Measurements from ENCODE around the gene MYOCD.

DNA sequence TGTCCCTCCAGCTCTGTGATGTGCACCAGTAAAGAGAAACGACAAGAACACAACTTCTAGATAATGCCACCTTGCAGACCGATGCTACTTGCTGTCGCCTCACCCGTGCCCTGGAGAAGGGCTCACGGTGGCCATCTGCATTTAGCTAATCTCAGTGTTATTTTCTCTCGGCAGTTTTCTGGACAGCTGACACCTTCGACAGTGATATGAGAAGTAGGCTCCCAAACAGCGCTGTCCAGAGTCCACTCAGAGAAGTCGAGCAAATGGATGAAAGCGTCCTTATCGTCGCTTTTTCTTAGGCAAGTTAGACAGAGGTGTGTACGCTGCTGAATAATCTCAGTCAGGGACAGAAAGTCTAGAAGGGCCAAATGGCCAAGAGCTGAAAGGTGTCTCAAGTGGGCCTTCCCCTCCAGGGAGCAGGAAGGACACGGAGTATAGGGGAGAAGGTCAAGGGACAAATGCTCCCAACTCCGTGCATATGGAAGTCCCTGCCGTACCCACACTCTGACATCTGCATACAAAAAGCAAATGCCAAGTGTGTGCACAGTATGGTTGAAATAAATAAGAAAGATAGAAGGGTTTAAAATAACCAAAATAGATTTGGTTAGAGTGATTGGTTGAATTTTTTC, 42.4 kb upstream of the MYOCD start:
- TF ChIP-seq, protein P1, sequence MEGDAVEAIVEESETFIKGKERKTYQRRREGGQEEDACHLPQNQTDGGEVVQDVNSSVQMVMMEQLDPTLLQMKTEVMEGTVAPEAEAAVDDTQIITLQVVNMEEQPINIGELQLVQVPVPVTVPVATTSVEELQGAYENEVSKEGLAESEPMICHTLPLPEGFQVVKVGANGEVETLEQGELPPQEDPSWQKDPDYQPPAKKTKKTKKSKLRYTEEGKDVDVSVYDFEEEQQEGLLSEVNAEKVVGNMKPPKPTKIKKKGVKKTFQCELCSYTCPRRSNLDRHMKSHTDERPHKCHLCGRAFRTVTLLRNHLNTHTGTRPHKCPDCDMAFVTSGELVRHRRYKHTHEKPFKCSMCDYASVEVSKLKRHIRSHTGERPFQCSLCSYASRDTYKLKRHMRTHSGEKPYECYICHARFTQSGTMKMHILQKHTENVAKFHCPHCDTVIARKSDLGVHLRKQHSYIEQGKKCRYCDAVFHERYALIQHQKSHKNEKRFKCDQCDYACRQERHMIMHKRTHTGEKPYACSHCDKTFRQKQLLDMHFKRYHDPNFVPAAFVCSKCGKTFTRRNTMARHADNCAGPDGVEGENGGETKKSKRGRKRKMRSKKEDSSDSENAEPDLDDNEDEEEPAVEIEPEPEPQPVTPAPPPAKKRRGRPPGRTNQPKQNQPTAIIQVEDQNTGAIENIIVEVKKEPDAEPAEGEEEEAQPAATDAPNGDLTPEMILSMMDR (IDR thresholded peaks at IDR 0.05; ENCODE audit: borderline replicate concordance, extremely low read depth, low read length, poor library complexity, severe bottlenecking), result no peak
- no peak for TF ChIP-seq EZH2 (IDR thresholded peaks at IDR 0.05; ENCODE audit: borderline replicate concordance, low read depth, low read length, severe bottlenecking)
